Right kidney (tissue), 9 donors: ENCODE data around the gene SHISA3.
"Not testable (repeated sequence)": the region's sequence is repeated elsewhere in the genome, so short reads cannot be mapped to it uniquely, and the experiment has no call there.

Source experiments
- DNase-seq: peaks from one replicate; pipeline ENCODE4 v3.0.0-alpha.2; 2016
- long read RNA-seq, 8 donors: transcript quantifications; one replicate each; lab custom pipeline, GENCODE V29; 2026

SHISA3 gene
- long read RNA-seq, donor 1, transcript SHISA3-201 (2 exons, 1,971 nt), result major isoform, 69 of 69 reads
- long read RNA-seq, donor 1, partial matches to known transcripts, result 0 of 69 reads
- long read RNA-seq, donor 1, other reads (novel, unspliced or antisense), result 0 of 69 reads
- long read RNA-seq, donor 2, transcript SHISA3-201 (2 exons, 1,971 nt), result major isoform, 62 of 99 reads
- long read RNA-seq, donor 2, partial matches to known transcripts, result 37 of 99 reads
- long read RNA-seq, donor 2, other reads (novel, unspliced or antisense), result 0 of 99 reads
- long read RNA-seq, donor 3, transcript SHISA3-201 (2 exons, 1,971 nt), result major isoform, 36 of 36 reads
- long read RNA-seq, donor 3, partial matches to known transcripts, result 0 of 36 reads
- long read RNA-seq, donor 3, other reads (novel, unspliced or antisense), result 0 of 36 reads
- long read RNA-seq, donor 4, transcript SHISA3-201 (2 exons, 1,971 nt), result major isoform, 64 of 64 reads
- long read RNA-seq, donor 4, partial matches to known transcripts, result 0 of 64 reads
- long read RNA-seq, donor 4, other reads (novel, unspliced or antisense), result 0 of 64 reads
- long read RNA-seq, donor 5, transcript SHISA3-201 (2 exons, 1,971 nt), result major isoform, 56 of 56 reads
- long read RNA-seq, donor 5, partial matches to known transcripts, result 0 of 56 reads
- long read RNA-seq, donor 5, other reads (novel, unspliced or antisense), result 0 of 56 reads
- long read RNA-seq, donor 6, transcript SHISA3-201 (2 exons, 1,971 nt), result major isoform, 76 of 109 reads
- long read RNA-seq, donor 6, partial matches to known transcripts, result 33 of 109 reads
- long read RNA-seq, donor 6, other reads (novel, unspliced or antisense), result 0 of 109 reads
- long read RNA-seq, donor 7, transcript SHISA3-201 (2 exons, 1,971 nt), result major isoform, 149 of 149 reads
- long read RNA-seq, donor 7, partial matches to known transcripts, result 0 of 149 reads
- long read RNA-seq, donor 7, other reads (novel, unspliced or antisense), result 0 of 149 reads
- long read RNA-seq, donor 8, transcript SHISA3-201 (2 exons, 1,971 nt), result major isoform, 78 of 120 reads
- long read RNA-seq, donor 8, partial matches to known transcripts, result 42 of 120 reads
- long read RNA-seq, donor 8, other reads (novel, unspliced or antisense), result 0 of 120 reads

GRCh38 chr4:42396752-42397634, at the start of gene SHISA3:
Gene SHISA3, plus strand, starts transcription at chr4:42397488. Its CDS starts 569 bp downstream, at chr4:42398057.
- DNase-seq, result peak; percentile 87

GRCh38 chr4:42348247-42348646, 49.0 kb upstream of the SHISA3 start:
- DNase-seq, result no peak

- DNase-seq, result no peak
These were observed 48.6 kb upstream of the SHISA3 start for GRCh38 chr4:42348692-42349091.

GRCh38 chr4:42350611-42351182, 46.6 kb upstream of the SHISA3 start:
- no peak for DNase-seq

- no peak for DNase-seq
These were observed 45.2 kb upstream of the SHISA3 start for GRCh38 chr4:42352049-42352448.

- no peak for DNase-seq
These were observed 40.0 kb upstream of the SHISA3 start for GRCh38 chr4:42357325-42357724.

- no peak for DNase-seq
These were observed 37.6 kb upstream of the SHISA3 start for GRCh38 chr4:42359711-42360110.

- peak; percentile 49 for DNase-seq
These were observed 37.0 kb upstream of the SHISA3 start for GRCh38 chr4:42360256-42360669.

- no peak for DNase-seq
These were observed 35.8 kb upstream of the SHISA3 start for GRCh38 chr4:42361456-42361855.

- DNase-seq, result no peak
These were observed 34.7 kb upstream of the SHISA3 start for GRCh38 chr4:42362591-42362990.

- no peak for DNase-seq
These were observed 33.7 kb upstream of the SHISA3 start for GRCh38 chr4:42363614-42364013.

GRCh38 chr4:42364266-42365053, 32.8 kb upstream of the SHISA3 start:
- no peak for DNase-seq

GRCh38 chr4:42366959-42367358, 30.3 kb upstream of the SHISA3 start:
- no peak for DNase-seq

- DNase-seq, result no peak
These were observed 27.8 kb upstream of the SHISA3 start for GRCh38 chr4:42369489-42369888.

GRCh38 chr4:42371305-42372252, 25.7 kb upstream of the SHISA3 start:
- no peak for DNase-seq

GRCh38 chr4:42372303-42372702, 25.0 kb upstream of the SHISA3 start:
- not testable (repeated sequence) for DNase-seq

GRCh38 chr4:42377497-42377896, 19.8 kb upstream of the SHISA3 start:
- no peak for DNase-seq

- no peak for DNase-seq
These were observed 15.6 kb upstream of the SHISA3 start for GRCh38 chr4:42381666-42382065.

GRCh38 chr4:42385516-42385915, 11.8 kb upstream of the SHISA3 start:
- no peak for DNase-seq
